NCI-H345 treated with DMSO at 0.1 percent for 48 hours (cell line): ENCODE results near the gene PHF19.

Experiments
- DNase-seq: peaks from one replicate; lab custom pipeline; 2025; ENCODE audit not compliant: unreplicated experiment; lab: John Stamatoyannopoulos, UW

The PHF19 gene

DNA sequence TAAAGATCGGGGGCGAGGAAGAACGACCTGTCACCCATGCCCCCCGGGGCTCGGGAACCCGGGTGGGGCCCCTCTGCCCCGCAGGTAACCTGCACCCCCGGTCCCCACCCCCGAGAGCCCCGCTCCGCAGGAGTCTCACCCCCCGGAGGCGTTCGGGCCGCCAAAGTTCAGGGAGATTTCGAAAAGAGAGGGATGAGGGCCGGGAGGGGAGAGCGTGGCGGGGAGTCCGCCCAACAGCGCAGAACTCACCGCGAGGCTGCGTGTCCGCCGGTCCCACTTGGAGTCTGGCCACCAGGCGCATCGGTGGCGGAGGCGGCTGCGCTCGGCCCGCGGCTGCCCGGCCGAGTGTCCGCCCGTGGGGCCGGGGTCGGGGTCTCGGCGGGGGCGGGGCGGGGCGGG is at the start of gene PHF19:
Gene PHF19, minus strand, starts transcription at position 347 of the 399 bp plus-strand sequence. CDS start 2,447 bp downstream, outside the sequence.
- no peak for DNase-seq

DNA sequence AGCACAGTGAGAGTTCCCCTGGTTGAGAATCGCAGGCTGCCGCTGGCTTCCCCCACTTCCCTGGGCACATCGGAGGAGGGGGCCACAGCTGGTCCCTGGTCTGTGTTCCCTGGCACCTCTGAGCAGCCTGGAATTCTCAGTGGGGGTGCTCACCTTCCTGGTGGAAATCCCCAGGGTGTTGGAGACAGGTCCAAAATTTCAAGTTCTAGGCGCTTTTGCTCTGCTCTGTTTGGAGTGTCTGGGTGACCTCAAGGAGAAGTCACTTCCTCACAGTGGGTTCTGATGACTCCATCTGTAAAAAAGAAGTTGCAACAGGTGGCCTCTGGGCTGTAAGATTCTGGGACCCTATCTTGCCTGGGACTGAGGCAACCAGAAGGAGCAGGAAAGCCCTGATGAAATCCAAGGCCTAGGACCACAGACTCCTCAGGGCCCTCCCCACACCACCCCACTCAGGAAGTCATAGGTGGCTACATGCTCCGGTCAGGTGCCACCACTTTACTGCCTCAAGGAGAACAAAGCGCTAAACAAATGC is 49.5 kb upstream of the PHF19 start, which contains the start of gene TRAF1:
Gene TRAF1, minus strand, starts transcription at position 400 of the 532 bp plus-strand sequence. CDS start 721 bp downstream, outside the sequence.
- DNase-seq, result no peak

DNA sequence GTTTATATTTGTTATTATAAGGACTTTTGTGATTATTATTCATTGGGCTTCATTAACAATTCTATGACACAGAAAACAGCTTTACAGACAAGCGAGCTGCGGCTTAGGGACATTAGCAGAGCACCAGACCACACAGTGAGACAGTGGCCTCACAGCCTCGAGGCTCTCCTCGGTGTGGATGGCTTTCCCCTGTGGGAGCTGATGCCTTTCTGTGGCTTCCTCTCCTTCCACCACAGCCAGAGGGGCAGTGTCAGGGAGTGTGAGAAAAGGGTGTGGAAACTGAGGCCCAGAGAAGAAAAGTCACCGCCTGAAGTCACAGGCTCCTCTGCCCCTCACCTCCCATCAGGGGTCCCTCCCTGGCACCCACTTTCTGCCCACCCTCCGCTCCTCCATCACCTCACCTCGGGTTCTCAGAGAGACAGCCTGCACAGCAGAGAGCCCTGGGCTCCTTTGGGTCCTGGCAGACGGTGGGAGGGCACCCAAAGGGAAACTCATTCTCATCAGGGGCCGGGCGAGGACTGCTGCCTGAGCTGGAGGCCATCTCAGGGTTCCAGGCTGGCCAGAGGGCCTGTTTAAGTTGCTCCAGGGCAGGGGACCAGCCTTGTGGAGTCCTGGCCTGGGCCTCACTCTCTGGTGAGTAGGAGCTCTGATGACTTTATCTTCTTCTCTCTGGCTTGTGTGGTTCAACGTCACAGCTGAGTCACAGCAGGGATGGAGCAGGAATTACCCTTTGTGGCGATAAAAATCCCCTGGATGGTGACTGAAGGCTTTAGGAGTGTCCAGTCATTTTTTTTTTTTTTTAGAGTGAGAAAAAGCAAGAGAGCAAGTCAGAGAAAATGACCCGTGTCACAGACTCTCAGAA is 48.8 kb upstream of the PHF19 start:
- DNase-seq, result no peak

DNA sequence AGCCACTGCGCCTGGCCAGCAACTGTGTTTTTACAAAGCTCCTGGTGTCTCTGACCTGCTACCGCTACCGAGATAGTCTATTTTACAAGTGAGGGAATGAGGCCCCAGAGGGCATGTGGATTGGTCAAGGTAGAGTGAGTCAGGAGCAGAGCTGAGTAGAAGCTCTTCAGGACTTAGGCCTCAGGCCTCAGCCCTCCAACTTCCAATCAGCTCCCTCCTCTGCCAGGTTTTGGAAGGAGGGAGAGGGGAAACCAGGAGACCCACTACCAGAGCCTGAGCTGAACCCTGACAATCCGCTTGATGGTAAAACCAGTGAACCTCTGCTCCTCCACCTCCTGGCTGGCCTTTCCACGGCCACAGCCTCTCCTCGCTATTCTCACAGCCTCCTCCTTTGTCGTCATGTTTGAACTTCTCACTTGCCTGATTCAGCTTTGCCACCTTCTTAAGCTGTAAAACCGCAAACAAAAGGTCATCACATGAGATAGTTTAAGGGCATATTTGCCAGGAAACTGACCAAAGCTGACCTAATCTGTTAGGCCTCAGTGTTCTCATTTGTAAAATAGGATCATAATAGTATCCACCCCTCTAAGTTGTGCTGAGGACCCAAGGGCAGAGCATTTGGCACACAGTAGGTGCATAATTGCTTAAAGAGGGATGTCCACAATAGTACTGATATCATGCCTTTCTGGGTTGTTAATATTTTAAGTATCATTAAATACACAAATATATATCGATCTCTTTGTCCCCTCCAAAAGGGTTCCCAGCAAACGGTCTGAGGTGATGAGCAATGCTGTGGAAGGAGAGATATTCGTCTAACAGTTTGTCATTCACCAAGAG is 47.9 kb upstream of the PHF19 start:
- no peak for DNase-seq

DNA sequence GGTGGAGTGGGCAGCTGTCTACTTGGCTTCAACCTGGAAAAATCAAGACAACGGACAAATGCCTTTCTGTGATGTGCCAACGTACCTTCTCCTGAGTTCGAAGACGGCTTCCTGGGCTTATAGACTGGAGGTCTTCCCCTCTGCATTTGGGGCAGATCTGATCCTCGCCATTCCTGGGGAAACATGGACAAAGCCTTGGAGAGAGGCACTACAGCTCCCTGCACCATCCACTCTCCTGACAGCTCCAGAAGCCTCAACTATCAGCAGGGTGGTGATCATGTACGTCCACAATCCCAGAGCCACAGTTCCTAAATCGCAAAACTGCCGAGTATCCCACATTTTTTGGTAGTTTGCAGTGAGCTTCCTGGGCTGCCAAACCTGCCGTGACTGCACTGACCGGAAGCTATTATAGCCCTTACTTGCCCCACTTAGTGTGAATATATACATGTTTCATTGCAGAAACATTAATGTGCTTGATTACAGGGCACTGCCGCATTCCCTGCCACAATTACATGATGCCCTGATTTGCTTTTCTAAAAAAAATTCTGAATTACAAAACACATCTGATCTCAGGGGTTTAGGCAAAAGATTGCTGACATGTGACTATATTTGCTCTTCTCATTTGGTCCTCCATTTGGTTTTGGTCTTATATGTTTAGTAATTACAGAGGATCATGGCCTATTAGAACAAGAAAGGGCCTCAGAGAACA is 46.8 kb upstream of the PHF19 start:
- DNase-seq, result no peak

DNA sequence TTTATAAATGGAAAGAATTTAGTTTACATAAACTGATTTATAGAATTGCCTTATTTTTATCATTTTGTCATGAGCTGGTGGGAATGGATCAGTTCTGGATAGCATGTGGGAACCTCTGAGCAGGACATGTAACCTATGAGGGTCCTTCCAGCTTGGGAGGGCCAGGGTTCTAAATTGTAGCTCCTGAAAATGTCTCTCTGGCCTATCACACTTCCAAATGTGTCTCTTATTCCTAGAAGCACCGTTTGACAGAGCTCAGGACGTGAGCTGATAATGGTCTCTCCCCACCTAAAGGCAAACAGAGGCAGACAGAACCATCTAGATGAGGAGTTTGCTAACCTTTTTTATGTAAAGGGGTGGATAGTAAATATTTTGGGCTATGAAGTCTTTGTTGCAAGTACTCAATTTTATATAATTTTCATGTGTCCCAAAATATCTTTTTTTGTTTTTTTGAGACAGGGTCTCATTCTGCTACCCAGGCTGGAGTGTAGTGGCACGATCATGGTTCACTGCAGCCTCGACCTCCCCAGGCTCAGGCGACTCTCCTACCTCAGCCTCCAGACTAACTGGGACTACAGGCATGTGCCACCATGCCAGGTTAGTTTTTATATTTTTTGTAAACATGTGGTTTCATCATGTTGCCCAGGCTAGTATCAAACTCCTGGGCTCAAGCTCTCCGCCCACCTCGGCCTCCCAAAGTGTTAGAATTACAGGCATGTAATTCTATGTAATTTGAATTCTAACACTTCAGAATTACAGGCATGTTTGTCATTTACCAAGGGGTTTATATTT is 45.6 kb upstream of the PHF19 start:
- DNase-seq, result no peak

DNA sequence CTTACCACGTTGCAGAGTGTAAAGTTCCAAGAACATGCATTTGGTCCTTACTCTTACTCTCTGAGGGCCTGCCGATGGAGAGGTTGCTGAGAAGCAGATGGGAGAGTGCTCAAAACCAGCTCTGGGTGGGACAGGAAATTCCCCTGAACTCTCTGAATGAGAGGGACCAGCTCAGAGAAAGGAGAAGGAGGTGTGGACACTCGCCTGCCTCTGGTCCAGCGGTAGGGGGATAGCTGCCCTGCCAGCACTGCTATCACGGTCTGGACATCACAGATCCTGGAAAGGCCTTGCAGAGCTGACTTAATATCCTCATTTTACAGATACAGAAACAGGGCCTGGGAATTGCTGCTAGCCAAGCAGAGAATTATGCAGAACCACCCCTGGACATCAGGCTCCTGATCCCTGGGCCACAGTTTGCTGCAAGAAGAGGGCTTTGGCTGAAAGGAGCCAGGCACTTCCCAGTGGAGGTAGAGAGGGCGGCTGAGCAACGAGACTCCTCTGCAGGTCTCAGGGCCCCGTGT is 44.7 kb upstream of the PHF19 start:
- DNase-seq, result no peak

DNA sequence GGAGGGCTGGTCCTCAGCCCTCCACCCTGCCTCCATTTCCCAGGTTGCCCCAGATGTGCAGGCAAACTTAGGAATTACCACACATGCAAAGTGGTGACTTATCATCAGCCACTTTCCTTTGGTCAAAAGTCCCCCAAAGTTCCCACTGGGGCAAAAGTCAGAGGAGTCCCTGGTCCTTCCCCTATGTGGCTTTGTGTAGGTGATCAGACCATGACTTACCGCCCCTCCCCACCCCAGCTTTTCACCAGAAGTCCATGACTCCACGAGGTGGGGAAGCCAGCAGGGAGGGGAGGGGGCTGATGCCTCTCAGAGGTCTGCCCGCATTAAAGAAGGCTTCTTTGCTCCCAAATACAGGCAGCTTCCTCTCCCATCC is 43.8 kb upstream of the PHF19 start:
- DNase-seq, result no peak

DNA sequence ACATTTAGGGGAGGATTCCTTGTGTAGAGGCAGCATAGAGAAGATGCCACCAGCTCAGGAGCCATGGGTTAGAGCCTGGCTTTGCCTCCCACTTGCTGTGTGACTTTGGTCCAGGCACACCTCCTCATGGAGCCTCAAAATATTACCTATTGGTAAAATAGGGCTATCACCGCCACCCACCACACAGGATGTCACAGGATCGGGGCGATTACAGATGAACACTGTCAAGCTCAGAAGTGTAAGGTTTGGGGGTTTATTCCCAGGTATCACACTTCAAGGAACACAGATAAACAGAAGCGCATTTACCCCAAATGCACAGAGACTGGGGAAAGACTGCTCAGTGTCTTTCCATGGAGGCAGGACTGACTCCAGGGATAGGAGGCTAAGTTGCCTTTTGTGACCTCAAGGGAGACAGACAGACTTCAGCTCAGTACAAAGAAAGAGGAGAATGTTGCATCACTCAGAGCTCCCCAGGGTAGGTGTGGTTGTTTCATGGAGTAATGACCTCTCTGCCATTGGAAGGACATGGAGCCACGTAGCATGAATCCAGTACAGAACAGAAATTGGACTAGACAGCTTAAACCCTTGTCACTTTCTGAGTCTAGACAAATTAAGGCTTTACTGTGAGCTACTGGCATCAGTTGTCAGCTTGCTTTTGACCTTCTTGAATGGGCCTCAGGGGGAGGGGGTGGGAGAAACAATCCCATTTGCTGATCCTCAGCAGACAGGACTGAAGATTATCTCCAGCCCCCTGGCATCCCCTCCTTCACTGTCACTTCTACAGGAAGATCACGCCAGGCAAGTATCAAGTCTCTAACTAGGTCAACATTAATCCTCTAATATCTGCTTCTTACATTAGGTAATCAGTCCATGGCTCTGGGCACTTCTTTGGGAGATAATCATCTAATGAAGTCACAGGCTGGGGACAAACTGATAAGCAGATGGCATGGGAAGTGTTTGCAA is 43.1 kb upstream of the PHF19 start:
- no peak for DNase-seq

DNA sequence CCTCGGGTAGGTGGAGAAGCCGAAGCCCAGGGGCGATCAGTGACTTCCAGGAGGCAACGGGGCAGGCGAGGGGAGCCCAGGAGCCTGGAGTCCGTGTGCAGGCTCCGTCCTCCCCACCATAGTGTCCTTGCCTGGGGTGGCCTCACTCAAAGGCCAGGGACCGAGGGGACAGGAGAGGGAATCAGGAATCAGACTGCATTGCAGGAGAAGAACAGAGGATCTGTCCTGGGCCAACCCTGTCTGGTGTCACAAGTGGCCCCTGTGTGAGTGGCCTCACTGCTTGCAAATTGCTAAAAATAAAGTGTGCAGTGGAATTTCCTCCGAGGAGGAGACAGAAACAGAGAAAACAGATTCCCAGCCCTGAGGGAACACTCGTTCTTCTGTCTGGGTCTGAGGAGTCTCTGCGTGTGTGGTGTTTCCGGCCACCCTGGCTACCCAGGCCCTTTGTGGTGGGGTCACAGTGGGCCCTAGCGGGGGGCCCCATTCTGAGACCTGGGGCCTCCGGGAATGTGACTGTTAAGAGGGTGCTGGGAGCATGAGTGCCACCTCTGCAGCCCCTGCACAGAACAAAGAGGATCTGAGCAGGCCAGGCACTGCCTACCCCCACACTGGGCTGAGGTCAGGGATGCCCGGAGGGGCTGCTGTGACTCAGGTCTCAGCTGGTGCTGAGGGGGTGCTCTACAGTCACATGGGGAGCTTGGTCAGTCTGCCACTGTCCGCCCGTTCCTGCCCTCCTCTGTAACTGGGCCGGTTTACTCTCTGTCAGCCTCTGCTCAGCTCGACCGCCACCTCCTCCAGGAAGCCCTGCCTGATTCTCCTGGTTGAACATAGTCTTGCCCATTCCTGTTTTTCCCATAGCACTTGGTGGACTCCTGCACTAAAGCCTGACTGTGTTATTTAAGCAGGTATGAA is 42.2 kb upstream of the PHF19 start:
- DNase-seq, result no peak

DNA sequence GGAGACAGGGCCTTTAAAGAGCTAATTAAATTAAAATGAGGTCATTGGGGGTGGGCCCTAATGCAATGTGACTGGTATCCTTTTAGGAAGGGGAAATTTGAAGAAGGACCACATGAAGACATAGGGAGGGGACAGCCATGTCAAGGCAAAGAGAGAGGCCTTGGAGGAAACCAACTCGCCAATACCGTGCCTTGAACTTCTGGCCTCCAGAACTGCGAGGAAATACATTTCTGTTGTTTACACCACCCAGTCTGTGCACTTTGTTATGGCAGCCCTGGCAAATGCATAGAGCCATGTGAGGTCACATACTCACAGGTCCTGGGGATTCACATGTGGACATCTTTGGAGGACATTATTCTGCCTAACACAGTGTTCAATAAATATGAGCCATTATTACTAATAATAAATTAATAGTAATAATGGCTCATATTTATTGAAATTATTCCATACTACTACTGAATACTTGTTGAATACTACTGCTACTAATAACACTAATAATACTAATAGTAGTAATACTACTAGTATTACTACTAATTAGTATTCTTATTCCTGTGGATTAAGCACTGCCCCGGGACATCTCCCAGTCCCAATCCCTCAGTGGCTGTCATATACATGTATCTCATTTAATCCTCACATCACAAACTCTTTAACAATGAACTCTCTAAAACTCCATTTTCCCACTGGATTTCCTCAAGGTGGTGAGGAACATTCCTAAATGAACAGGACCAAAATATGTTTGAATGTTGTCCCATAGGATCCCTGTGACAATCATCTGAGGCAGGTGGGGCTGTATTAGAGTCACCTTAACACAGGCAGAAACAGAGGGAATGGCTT is 41.2 kb upstream of the PHF19 start:
- DNase-seq, result no peak

DNA sequence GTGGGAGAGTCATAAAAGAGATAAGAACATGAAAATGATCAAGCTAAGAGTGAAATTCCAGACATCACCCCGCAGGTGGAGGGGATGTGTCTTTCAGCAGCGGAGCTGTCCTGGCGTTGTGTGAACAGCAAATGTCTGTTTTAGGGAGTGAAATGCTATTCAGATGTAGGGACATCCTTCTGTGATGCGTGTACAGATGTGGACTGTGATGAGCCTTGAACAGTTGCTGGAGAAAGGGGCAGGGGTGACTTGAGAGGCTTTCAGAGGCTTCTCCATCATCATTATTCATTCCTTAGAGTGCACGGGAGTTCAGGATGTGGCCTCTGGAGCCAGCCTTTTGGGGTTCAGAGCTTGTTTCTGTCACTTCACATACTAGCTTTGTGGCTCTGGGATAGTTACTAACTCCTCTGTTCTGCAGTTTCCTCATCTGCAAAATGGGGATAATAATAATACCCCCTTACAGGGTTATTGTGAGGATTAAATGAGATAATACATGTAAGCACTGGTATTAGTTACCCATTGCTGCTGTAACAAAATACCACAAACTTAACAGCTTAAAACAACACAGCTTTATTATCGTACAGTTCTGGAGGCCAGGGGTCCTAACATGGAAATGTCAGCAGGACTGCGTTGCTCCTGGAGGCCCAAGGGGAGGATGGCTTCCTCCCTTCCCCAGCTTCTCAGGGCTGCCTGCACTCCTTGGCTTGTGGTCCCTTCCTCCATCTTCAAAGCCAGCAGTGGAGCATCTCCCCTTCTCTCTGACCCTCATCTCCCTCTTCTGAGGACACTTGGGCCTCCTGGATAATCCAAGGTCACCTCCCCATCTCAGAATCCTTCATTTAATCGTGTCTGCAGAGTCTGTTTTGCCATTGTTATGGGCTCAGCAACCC is 40.2 kb upstream of the PHF19 start:
- no peak for DNase-seq

DNA sequence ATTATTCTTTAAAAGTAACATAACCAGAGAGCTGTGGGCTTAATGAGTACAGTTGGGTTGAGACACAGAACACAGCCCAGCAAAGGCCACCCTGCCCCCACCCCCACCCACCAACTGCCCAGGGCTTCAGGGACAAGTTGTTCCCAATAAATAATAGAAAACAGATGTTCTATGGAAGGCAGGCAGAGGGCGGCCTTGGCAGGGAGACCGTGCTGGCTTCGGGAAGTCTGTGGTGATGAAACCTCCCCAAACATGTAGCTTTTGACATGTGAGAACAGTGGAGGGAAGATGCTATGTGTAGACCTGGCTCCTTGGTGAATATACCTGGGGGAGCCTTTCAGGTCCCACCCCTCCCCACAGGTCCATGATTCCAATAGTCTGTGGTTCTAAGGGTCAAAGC is 39.6 kb upstream of the PHF19 start:
- DNase-seq, result no peak

DNA sequence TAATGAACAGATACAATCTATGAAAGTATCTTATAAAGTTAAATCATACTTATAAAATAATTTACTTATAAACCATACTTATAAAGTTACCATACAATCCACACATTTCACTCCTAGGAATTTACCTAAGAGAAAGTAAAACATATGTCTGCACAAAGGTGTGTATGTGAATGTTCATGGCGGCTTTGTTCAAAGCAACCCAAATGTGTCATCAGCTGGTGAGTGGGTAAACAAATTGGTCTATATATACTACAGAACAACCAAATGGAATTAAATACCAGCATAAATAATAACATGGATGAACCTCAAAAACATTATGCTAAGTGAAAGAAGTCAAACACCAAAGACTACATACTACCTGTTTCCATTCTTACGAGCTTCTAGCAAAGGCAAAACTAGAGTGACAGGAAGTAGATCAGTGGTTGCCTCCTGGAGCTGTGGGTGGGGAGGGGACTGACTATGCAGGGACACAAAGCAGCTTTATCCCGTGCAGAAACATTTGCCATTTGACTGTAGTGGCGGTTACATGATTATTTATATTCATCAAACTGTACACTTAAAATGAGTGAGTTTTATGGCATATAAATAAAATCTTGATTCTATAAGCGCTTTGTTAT is 39.0 kb upstream of the PHF19 start:
- no peak for DNase-seq

DNA sequence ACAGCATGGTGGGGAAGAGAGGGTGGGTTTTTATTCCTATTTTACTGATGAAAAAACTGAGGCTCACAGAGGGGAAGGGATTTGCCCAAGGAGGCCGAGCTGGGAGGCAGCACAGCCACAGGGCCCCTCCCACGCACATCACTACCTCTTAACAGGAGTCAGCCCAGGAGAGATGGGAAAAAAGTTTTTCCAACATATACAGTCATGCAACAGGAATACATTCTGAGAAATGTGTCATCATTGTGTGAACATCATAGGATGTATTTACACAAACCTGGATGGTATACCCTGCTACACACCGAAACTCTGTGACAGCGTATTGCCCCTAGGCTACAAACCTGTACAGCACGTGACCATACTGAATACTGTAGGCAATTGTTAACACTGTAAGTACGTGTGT is 38.0 kb upstream of the PHF19 start:
- no peak for DNase-seq

DNA sequence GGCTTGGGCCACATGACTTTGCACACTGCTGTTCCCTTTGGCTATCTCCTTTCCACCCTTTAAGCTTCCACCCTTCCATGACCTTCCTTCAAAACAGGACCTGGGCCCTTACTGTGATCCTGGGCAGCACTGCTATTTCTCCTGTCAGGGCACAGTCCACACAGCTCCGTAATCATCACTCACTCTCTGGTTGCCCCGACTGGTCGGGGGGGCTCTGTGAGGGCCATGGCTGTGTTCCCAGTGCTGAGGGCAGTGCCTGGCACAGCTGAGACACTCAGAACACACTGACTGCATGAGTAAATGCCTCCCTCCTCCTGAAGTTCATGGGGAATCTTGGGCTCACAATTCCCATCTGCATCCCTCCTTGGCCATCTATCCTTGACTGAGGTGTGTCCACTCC is 37.4 kb upstream of the PHF19 start:
- no peak for DNase-seq
